Liver (tissue), 9 donors: ENCODE measurements around the gene CCSAP. TPM values are rescaled to one million over a fixed set of nuclear protein-coding genes. Genes with fewer than 3 reads are reported as not detected.
"Not testable (repeated sequence)": the region's sequence is repeated elsewhere in the genome, so short reads cannot be mapped to it uniquely, and the experiment has no call there.

Experiments used
- DNase-seq: peaks from one replicate; pipeline ENCODE4 v3.0.0-alpha.2; 2017; ENCODE audit warnings: low spot score
- H3K27ac ChIP-seq, 2 donors: one replicate each; pipeline ENCODE4 v1.7.0; 2013; ENCODE audit warnings: inconsistent platforms in 2 of 2, low read length in 2 of 2, control low read depth in 1 of 2, low read depth in 1 of 2, mild to moderate bottlenecking in 1 of 2
- H3K27me3 ChIP-seq, 4 donors: one replicate each; pipeline versions ENCODE4 v1.6.1 to v1.7.0; 2013; ENCODE audit warnings: low read length in 3 of 4, inconsistent platforms in 1 of 4, mild to moderate bottlenecking in 1 of 4, moderate library complexity in 1 of 4; ENCODE audit not compliant: control insufficient read depth in 4 of 4, insufficient read depth in 4 of 4
- H3K36me3 ChIP-seq, 4 donors: one replicate each; pipeline versions ENCODE4 v1.6.1 to v1.7.0; 2013; ENCODE audit warnings: low read length in 3 of 4, mild to moderate bottlenecking in 3 of 4, low read depth in 1 of 4, moderate library complexity in 1 of 4; ENCODE audit not compliant: control insufficient read depth in 4 of 4, insufficient read depth in 3 of 4
- H3K4me1 ChIP-seq, 4 donors: one replicate each; pipeline versions ENCODE4 v1.6.1 to v1.7.0; 2013; ENCODE audit warnings: low read length in 3 of 4, mild to moderate bottlenecking in 3 of 4, moderate library complexity in 1 of 4; ENCODE audit not compliant: control insufficient read depth in 4 of 4, insufficient read depth in 4 of 4
- H3K4me3 ChIP-seq, 3 donors: one replicate each; pipeline versions ENCODE4 v1.6.1 to v1.7.0; 2013; ENCODE audit warnings: low read length in 3 of 3, control low read depth in 1 of 3, low read depth in 1 of 3, mild to moderate bottlenecking in 1 of 3
- H3K9ac ChIP-seq, 2 donors: one replicate each; pipeline ENCODE4 v1.7.0; 2013; ENCODE audit warnings: low read length in 2 of 2, mild to moderate bottlenecking in 2 of 2, moderate library complexity in 2 of 2, control low read depth in 1 of 2, low read depth in 1 of 2
- H3K9me3 ChIP-seq, 4 donors: one replicate each; pipeline versions ENCODE4 v1.6.1 to v1.7.0; 2013; ENCODE audit warnings: low read length in 3 of 4; ENCODE audit not compliant: control insufficient read depth in 4 of 4
- ATF3 ChIP-seq: IDR thresholded peaks from 2 replicates; pipeline ENCODE4 v1.6.1; 2016; ENCODE audit warnings: antibody characterized with exemption
- CTCF ChIP-seq: fragments of 150-350 bp; IDR thresholded peaks from 2 replicates; pipeline ENCODE4 v1.5.1; 2017; ENCODE audit warnings: improper control_type of control experiment, low read depth, low read length; ENCODE audit not compliant: missing input control
- EGR1 ChIP-seq, 2 donors: IDR thresholded peaks; 2 replicates each; pipeline ENCODE4 v1.6.1; 2016 to 2018; ENCODE audit warnings: antibody characterized with exemption in 2 of 2, low read depth in 2 of 2
- FOXA2 ChIP-seq: IDR thresholded peaks from 2 replicates; pipeline ENCODE4 v1.6.1; 2016; ENCODE audit warnings: antibody characterized with exemption
- JUND ChIP-seq, 2 donors: IDR thresholded peaks; 2 replicates each; pipeline ENCODE4 v1.6.1; 2016; ENCODE audit warnings: antibody characterized with exemption in 2 of 2
- NR2F2 ChIP-seq: IDR thresholded peaks from 2 replicates; pipeline ENCODE4 v1.6.1; 2016; ENCODE audit warnings: antibody characterized with exemption
- RAD21 ChIP-seq, 2 donors: IDR thresholded peaks; 2 replicates each; pipeline ENCODE4 v1.6.1; 2016; ENCODE audit warnings: antibody characterized with exemption in 2 of 2, mild to moderate bottlenecking in 2 of 2
- RXRA ChIP-seq, 2 donors: IDR thresholded peaks; 2 replicates each; pipeline ENCODE4 v1.6.1; 2017 to 2018; ENCODE audit warnings: antibody characterized with exemption in 2 of 2, mild to moderate bottlenecking in 1 of 2
- TAF1 ChIP-seq: conservative IDR thresholded peaks from 2 replicates; pipeline ENCODE4 v1.6.1; 2016; ENCODE audit warnings: antibody characterized with exemption, mild to moderate bottlenecking
- ZBTB33 ChIP-seq: IDR thresholded peaks from 2 replicates; pipeline ENCODE4 v1.6.1; 2016; ENCODE audit warnings: antibody characterized with exemption
- WGBS: extraction: QIAGEN DNeasy Blood & Tissue Kit; methylation state at CpG from one replicate; pipeline ENCODE4 v1.1.7; 2013; 5-methylcytosine and 5-hydroxymethylcytosine counted together
- polyA plus RNA-seq, 2 donors: library from polyadenylated mRNA; stranded (reverse) in 1 of 2; unstranded in 1 of 2; fragments of 200-250 nt in 1 of 2; fragments of >200 nt in 1 of 2; fragmentation: Nextera tagmentation in 1 of 2; extraction: Ambion mirVana in 1 of 2; gene quantifications; one replicate each; pipeline versions ENCODE4 v1.2.1 to v1.2.3, GENCODE V29; 2013 to 2015
- total RNA-seq, 2 donors: library from RNA; depleted of rRNA; stranded (reverse); fragments of >200 nt; gene quantifications; one replicate each; pipeline ENCODE4 v1.2.3, GENCODE V29; 2014
- donor health status: healthy.
- donor health status: healthy.
- donor health status: healthy.
- donor health status: healthy.
- donor health status: healthy.

Gene CCSAP
- total and polyA plus RNA-seq, 4 donors, result 0.77 to 4.6 (median 1.7) TPM

GRCh38 chr1:229293528-229294204 is 49.2 kb downstream of the CCSAP start:
- no peak overlapping the region for H3K27ac ChIP-seq
- no peak overlapping the region for H3K4me3 ChIP-seq
- H3K9me3 ChIP-seq, result no peaks in the 10 kb centered on the region
- no peaks in the 10 kb centered on the region for H3K27me3 ChIP-seq
- TF ChIP-seq FOXA2 (no peak), ZBTB33 (no peak), TAF1 (no peak), NR2F2 (no peak)
- peaks cover 0 to 12% (median 7%) of the 10 kb centered on the region in 4 donors for H3K4me1 ChIP-seq
- H3K9ac ChIP-seq, result no peak overlapping the region
- peaks cover 5 to 12% (median 10%) of the 10 kb centered on the region in 4 donors for H3K36me3 ChIP-seq
- WGBS, result 98% methylated on average over 10 of the region's 10 CpGs
- no peak for DNase-seq

- H3K4me1 ChIP-seq, H3K9me3 ChIP-seq, H3K9ac ChIP-seq, H3K27me3 ChIP-seq, H3K27ac ChIP-seq, DNase-seq, H3K4me3 ChIP-seq: not testable (repeated sequence)
- WGBS, result 86% methylated on average over 4 of the region's 4 CpGs
- peaks cover 5 to 12% (median 11%) of the 10 kb centered on the region in 4 donors for H3K36me3 ChIP-seq
These were observed 51.2 kb downstream of the CCSAP start for GRCh38 chr1:229291686-229292085.

- H3K4me3 ChIP-seq, result no peak overlapping the region
- peaks cover 0 to 18% (median 11%) of the 10 kb centered on the region in 4 donors for H3K4me1 ChIP-seq
- no peaks in the 10 kb centered on the region for H3K9me3 ChIP-seq
- TF ChIP-seq RXRA (IDR thresholded peaks at IDR 0.05) (no peak), EGR1 (IDR thresholded peaks at IDR 0.05; ENCODE audit: low read depth in 2 of 2) (no peak), JUND (IDR thresholded peaks at IDR 0.05) (no peak), NR2F2 (no peak), CTCF (no peak), ZBTB33 (no peak), ATF3 (no peak), FOXA2 (no peak), RAD21 (IDR thresholded peaks at IDR 0.05) (no peak)
- peaks cover 3 to 12% (median 11%) of the 10 kb centered on the region in 4 donors for H3K36me3 ChIP-seq
- H3K27ac ChIP-seq, result no peak overlapping the region
- 83% methylated on average over 1 of the region's 1 CpG for WGBS
- DNase-seq, result no peak
- no peaks in the 10 kb centered on the region for H3K27me3 ChIP-seq
- no peak overlapping the region for H3K9ac ChIP-seq
These were observed 54.3 kb downstream of the CCSAP start for GRCh38 chr1:229288516-229288915.
